ENCODE measurements around the gene CP. TPM values are rescaled to one million over a fixed set of nuclear protein-coding genes. Genes with fewer than 3 reads are reported as not detected.
A peak's percentile ranks its signal among the peaks of the same experiment; 100 is the strongest.

CP gene
- total and polyA plus RNA-seq, 2 of the 13 experiments (the other 11 are each of a cell fraction or from before 2014, with no cell fraction given), result 42.6 to 789 TPM

- TF ChIP-seq TEAD3 (CRISPR knock-in tag; optimal IDR thresholded peaks at IDR 0.05; ENCODE audit: borderline replicate concordance) (peak; percentile 96), MXI1 (IDR thresholded peaks at IDR 0.05; ENCODE audit: borderline replicate concordance, low read depth, low read length) (peak; percentile 29; the same call in 1 of the 3 replicates), MEIS2 (CRISPR knock-in tag; IDR thresholded peaks at IDR 0.05) (0 out of 2 replicates have a peak, but pooled peaks have one; percentile 30), TCF7 (IDR thresholded peaks at IDR 0.05; ENCODE audit: low read depth) (peak; percentile 59), ZNF331 (CRISPR knock-in tag; IDR thresholded peaks at IDR 0.05) (peak; percentile 69), TEF (CRISPR knock-in tag; IDR thresholded peaks at IDR 0.05) (no peak), ETV5 (CRISPR knock-in tag; IDR thresholded peaks at IDR 0.05; ENCODE audit: borderline replicate concordance) (peak; percentile 41; the same call in 1 of the 2 replicates), MIXL1 (CRISPR knock-in tag; IDR thresholded peaks at IDR 0.05) (peak; percentile 87), SOX13 (IDR thresholded peaks at IDR 0.05) (peak; percentile 97), SOX13 (CRISPR knock-in tag; conservative IDR thresholded peaks at IDR 0.05 in 1 of 2, IDR thresholded peaks at IDR 0.05 in 1 of 2) (peak in 1 of 2 experiments; percentile 99; a peak in 2 of 4 replicates), MIER2 (CRISPR knock-in tag; IDR thresholded peaks at IDR 0.05) (no peak), SP1 (IDR thresholded peaks at IDR 0.05) (no peak), SP1 (CRISPR knock-in tag; IDR thresholded peaks at IDR 0.05) (no peak), SKI (IDR thresholded peaks at IDR 0.05; ENCODE audit: partially characterized antibody) (no peak), FOXJ3 (CRISPR knock-in tag; IDR thresholded peaks at IDR 0.05; ENCODE audit: borderline replicate concordance) (peak; percentile 68; the same call in 1 of the 2 replicates), ZZZ3 (CRISPR knock-in tag; IDR thresholded peaks at IDR 0.05; ENCODE audit: borderline replicate concordance) (no peak), ZIK1 (CRISPR knock-in tag; IDR thresholded peaks at IDR 0.05; ENCODE audit: borderline replicate concordance, low read depth) (no peak), ZNF768 (CRISPR knock-in tag; IDR thresholded peaks at IDR 0.05) (no peak), HNRNPL (IDR thresholded peaks at IDR 0.05; ENCODE audit: low read depth, low read length) (no peak), GTF3A (CRISPR knock-in tag; conservative IDR thresholded peaks at IDR 0.05) (no peak), HDAC2 (CRISPR knock-in tag; IDR thresholded peaks at IDR 0.05) (peak; percentile 81), ATF1 (CRISPR knock-in tag; IDR thresholded peaks at IDR 0.05) (peak; percentile 38; the same call in 1 of the 2 replicates)
- TF ChIP-seq, protein P1, sequence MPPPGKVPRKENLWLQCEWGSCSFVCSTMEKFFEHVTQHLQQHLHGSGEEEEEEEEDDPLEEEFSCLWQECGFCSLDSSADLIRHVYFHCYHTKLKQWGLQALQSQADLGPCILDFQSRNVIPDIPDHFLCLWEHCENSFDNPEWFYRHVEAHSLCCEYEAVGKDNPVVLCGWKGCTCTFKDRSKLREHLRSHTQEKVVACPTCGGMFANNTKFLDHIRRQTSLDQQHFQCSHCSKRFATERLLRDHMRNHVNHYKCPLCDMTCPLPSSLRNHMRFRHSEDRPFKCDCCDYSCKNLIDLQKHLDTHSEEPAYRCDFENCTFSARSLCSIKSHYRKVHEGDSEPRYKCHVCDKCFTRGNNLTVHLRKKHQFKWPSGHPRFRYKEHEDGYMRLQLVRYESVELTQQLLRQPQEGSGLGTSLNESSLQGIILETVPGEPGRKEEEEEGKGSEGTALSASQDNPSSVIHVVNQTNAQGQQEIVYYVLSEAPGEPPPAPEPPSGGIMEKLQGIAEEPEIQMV (CRISPR knock-in tag; IDR thresholded peaks at IDR 0.05; ENCODE audit: low read depth), result no peak
- TF ChIP-seq, protein P2, sequence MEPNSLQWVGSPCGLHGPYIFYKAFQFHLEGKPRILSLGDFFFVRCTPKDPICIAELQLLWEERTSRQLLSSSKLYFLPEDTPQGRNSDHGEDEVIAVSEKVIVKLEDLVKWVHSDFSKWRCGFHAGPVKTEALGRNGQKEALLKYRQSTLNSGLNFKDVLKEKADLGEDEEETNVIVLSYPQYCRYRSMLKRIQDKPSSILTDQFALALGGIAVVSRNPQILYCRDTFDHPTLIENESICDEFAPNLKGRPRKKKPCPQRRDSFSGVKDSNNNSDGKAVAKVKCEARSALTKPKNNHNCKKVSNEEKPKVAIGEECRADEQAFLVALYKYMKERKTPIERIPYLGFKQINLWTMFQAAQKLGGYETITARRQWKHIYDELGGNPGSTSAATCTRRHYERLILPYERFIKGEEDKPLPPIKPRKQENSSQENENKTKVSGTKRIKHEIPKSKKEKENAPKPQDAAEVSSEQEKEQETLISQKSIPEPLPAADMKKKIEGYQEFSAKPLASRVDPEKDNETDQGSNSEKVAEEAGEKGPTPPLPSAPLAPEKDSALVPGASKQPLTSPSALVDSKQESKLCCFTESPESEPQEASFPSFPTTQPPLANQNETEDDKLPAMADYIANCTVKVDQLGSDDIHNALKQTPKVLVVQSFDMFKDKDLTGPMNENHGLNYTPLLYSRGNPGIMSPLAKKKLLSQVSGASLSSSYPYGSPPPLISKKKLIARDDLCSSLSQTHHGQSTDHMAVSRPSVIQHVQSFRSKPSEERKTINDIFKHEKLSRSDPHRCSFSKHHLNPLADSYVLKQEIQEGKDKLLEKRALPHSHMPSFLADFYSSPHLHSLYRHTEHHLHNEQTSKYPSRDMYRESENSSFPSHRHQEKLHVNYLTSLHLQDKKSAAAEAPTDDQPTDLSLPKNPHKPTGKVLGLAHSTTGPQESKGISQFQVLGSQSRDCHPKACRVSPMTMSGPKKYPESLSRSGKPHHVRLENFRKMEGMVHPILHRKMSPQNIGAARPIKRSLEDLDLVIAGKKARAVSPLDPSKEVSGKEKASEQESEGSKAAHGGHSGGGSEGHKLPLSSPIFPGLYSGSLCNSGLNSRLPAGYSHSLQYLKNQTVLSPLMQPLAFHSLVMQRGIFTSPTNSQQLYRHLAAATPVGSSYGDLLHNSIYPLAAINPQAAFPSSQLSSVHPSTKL (CRISPR knock-in tag; IDR thresholded peaks at IDR 0.05), result peak; percentile 91
- TF ChIP-seq, protein P3, sequence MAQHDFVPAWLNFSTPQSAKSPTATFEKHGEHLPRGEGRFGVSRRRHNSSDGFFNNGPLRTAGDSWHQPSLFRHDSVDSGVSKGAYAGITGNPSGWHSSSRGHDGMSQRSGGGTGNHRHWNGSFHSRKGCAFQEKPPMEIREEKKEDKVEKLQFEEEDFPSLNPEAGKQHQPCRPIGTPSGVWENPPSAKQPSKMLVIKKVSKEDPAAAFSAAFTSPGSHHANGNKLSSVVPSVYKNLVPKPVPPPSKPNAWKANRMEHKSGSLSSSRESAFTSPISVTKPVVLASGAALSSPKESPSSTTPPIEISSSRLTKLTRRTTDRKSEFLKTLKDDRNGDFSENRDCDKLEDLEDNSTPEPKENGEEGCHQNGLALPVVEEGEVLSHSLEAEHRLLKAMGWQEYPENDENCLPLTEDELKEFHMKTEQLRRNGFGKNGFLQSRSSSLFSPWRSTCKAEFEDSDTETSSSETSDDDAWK (CRISPR knock-in tag; IDR thresholded peaks at IDR 0.05), result no peak
These were observed at the start of gene CP (continued) for GRCh38 chr3:149221783-149222517.

All from HepG2 (cell line).